ENCODE results near the gene DAPK2. TPM values are rescaled to one million over a fixed set of nuclear protein-coding genes. Genes with fewer than 3 reads are reported as not detected.
"Not testable (repeated sequence)": the region's sequence is repeated elsewhere in the genome, so short reads cannot be mapped to it uniquely, and the experiment has no call there.

The DAPK2 gene
- total RNA-seq, 2 experiments from 2014 or later, result 13.4 to 17.6 TPM

GRCh38 chr15:64070965-64071851 lies 24.9 kb upstream of the DAPK2 start:
- no peaks in the 10 kb centered on the region for H3K9me3 Mint-ChIP-seq
- peaks cover 9% of the 10 kb centered on the region for H3K36me3 Mint-ChIP-seq
- ATAC-seq (ENCODE audit: low read depth) (no peak), DNase-seq (no peak)
- H3K27ac Mint-ChIP-seq, result peak overlapping the region; percentile 16
- POLR2A ChIA-PET, result no interaction called here
- H3K4me1 Mint-ChIP-seq, result peaks cover 18% of the 10 kb centered on the region
- H3K4me3 Mint-ChIP-seq, result no peak overlapping the region
- H3K27me3 Mint-ChIP-seq, result no peaks in the 10 kb centered on the region

- POLR2A ChIA-PET, result interaction anchor here (0.8 kb wide), 1 partner anchor 23 kb away, joined by 3 read pairs; the partner anchor contains the start of gene CIAO2A
- no peak overlapping the region for H3K4me3 Mint-ChIP-seq
- H3K27ac Mint-ChIP-seq, result peak overlapping the region; percentile 56
- ATAC-seq (ENCODE audit: low read depth), result no peak
- no peak for DNase-seq
- H3K4me1 Mint-ChIP-seq, result peaks cover 16% of the 10 kb centered on the region
- H3K9me3 Mint-ChIP-seq, result no peaks in the 10 kb centered on the region
- no peaks in the 10 kb centered on the region for H3K27me3 Mint-ChIP-seq
- H3K36me3 Mint-ChIP-seq, result peaks cover 8% of the 10 kb centered on the region
Measured at GRCh38 chr15:64070106-64070505, 23.8 kb upstream of the DAPK2 start.

- Mint-ChIP-seq H3K36me3 (peaks cover 3% of the 10 kb centered on the region), H3K9me3 (no peaks in the 10 kb centered on the region), H3K4me3 (peak overlapping the region; percentile 37), H3K27ac (no peak overlapping the region), H3K27me3 (no peaks in the 10 kb centered on the region), H3K4me1 (peaks cover 16% of the 10 kb centered on the region)
- no peak for DNase-seq
- POLR2A ChIA-PET, result interaction anchor here (0.6 to 1.3 kb wide), 5 partner anchors 316 to 529 kb away, joined by 3 to 4 read pairs (median 3); no protein-coding TSS in a partner anchor
- ATAC-seq (ENCODE audit: low read depth), result peak; percentile 64
Measured at GRCh38 chr15:64068133-64068532, 21.8 kb upstream of the DAPK2 start.

- Mint-ChIP-seq H3K4me3 (peak overlapping the region; percentile 37), H3K27ac (peak overlapping the region; percentile 45), H3K36me3 (peaks cover 3% of the 10 kb centered on the region), H3K27me3 (no peaks in the 10 kb centered on the region), H3K9me3 (no peaks in the 10 kb centered on the region), H3K4me1 (peaks cover 16% of the 10 kb centered on the region)
- DNase-seq (peak; percentile 65), ATAC-seq (ENCODE audit: low read depth) (peak; percentile 76)
- POLR2A ChIA-PET, result interaction anchor here (0.6 to 1.3 kb wide), 4 partner anchors 316 to 499 kb away, joined by 3 to 4 read pairs (median 3); no protein-coding TSS in a partner anchor
Measured at GRCh38 chr15:64067564-64068030, 21.3 kb upstream of the DAPK2 start.

GRCh38 chr15:64066451-64066850 lies 20.2 kb upstream of the DAPK2 start:
- Mint-ChIP-seq H3K27me3 (no peaks in the 10 kb centered on the region), H3K4me1 (peaks cover 16% of the 10 kb centered on the region), H3K9me3 (no peaks in the 10 kb centered on the region), H3K4me3 (no peak overlapping the region), H3K36me3 (peaks cover 3% of the 10 kb centered on the region), H3K27ac (no peak overlapping the region)
- POLR2A ChIA-PET, result no interaction called here
- no peak for ATAC-seq (ENCODE audit: low read depth)
- DNase-seq, result no peak

GRCh38 chr15:64060716-64061115 lies 14.4 kb upstream of the DAPK2 start:
- no peak overlapping the region for H3K4me3 Mint-ChIP-seq
- no peaks in the 10 kb centered on the region for H3K4me1 Mint-ChIP-seq
- ATAC-seq (ENCODE audit: low read depth), result no peak
- H3K36me3 Mint-ChIP-seq, result peaks cover 1% of the 10 kb centered on the region
- H3K9me3 Mint-ChIP-seq, result no peaks in the 10 kb centered on the region
- no peak overlapping the region for H3K27ac Mint-ChIP-seq
- DNase-seq, result no peak
- no peaks in the 10 kb centered on the region for H3K27me3 Mint-ChIP-seq
- POLR2A ChIA-PET, result no interaction called here

- not testable (repeated sequence) for H3K36me3 Mint-ChIP-seq; H3K4me1 Mint-ChIP-seq; H3K27ac Mint-ChIP-seq; H3K27me3 Mint-ChIP-seq; H3K9me3 Mint-ChIP-seq; ATAC-seq (ENCODE audit: low read depth); H3K4me3 Mint-ChIP-seq; DNase-seq
- POLR2A ChIA-PET, result interaction anchor here (0.7 kb wide), 1 partner anchor 244 kb away, joined by 3 read pairs; no protein-coding TSS in a partner anchor
Measured at GRCh38 chr15:64059104-64059503, 12.8 kb upstream of the DAPK2 start.

- H3K9me3 Mint-ChIP-seq, result no peaks in the 10 kb centered on the region
- ATAC-seq (ENCODE audit: low read depth) (no peak), DNase-seq (no peak)
- H3K27ac Mint-ChIP-seq, result no peak overlapping the region
- peaks cover 1% of the 10 kb centered on the region for H3K36me3 Mint-ChIP-seq
- no peak overlapping the region for H3K4me3 Mint-ChIP-seq
- no peaks in the 10 kb centered on the region for H3K27me3 Mint-ChIP-seq
- POLR2A ChIA-PET, result no interaction called here
- H3K4me1 Mint-ChIP-seq, result no peaks in the 10 kb centered on the region
Measured at GRCh38 chr15:64058279-64058678, 12.0 kb upstream of the DAPK2 start.

GRCh38 chr15:64053674-64054073 lies 7.4 kb upstream of the DAPK2 start:
- H3K4me1 Mint-ChIP-seq, POLR2A ChIA-PET, H3K27me3 Mint-ChIP-seq: not testable (repeated sequence)

GRCh38 chr15:64052925-64053491 lies 6.7 kb upstream of the DAPK2 start:
- Mint-ChIP-seq H3K4me1 (peaks cover 2% of the 10 kb centered on the region), H3K9me3 (no peaks in the 10 kb centered on the region), H3K36me3 (no peaks in the 10 kb centered on the region), H3K27me3 (peaks cover 6% of the 10 kb centered on the region), H3K4me3 (no peak overlapping the region), H3K27ac (no peak overlapping the region)
- ATAC-seq (ENCODE audit: low read depth) (no peak), DNase-seq (no peak)
- POLR2A ChIA-PET, result no interaction called here

More at GRCh38 chr15:64053674-64054073, 7.4 kb upstream of the DAPK2 start:
- not testable (repeated sequence) for H3K36me3 Mint-ChIP-seq; H3K27ac Mint-ChIP-seq; H3K9me3 Mint-ChIP-seq; DNase-seq; ATAC-seq (ENCODE audit: low read depth); H3K4me3 Mint-ChIP-seq

- peak overlapping the region; percentile 58 for H3K27ac Mint-ChIP-seq
Measured at GRCh38 chr15:64051407-64052259, 5.3 kb upstream of the DAPK2 start.

GRCh38 chr15:64051093-64051402 lies 4.8 kb upstream of the DAPK2 start:
- no peak for DNase-seq
- ATAC-seq (ENCODE audit: low read depth), result no peak
- H3K27ac Mint-ChIP-seq, result peak overlapping the region; percentile 58
- POLR2A ChIA-PET, result no interaction called here
- peaks cover 5% of the 10 kb centered on the region for H3K4me1 Mint-ChIP-seq
- H3K9me3 Mint-ChIP-seq, result no peaks in the 10 kb centered on the region
- H3K4me3 Mint-ChIP-seq, result no peak overlapping the region
- H3K36me3 Mint-ChIP-seq, result no peaks in the 10 kb centered on the region
- peaks cover 19% of the 10 kb centered on the region for H3K27me3 Mint-ChIP-seq

More at GRCh38 chr15:64051407-64052259, 5.3 kb upstream of the DAPK2 start:
- POLR2A ChIA-PET, result interaction anchor here (0.8 kb wide), 1 partner anchor 163 kb away, joined by 3 read pairs; no protein-coding TSS in a partner anchor
- H3K4me1 Mint-ChIP-seq, result peaks cover 5% of the 10 kb centered on the region
- H3K36me3 Mint-ChIP-seq, result no peaks in the 10 kb centered on the region
- no peaks in the 10 kb centered on the region for H3K9me3 Mint-ChIP-seq
- DNase-seq (no peak), ATAC-seq (ENCODE audit: low read depth) (no peak)
- H3K4me3 Mint-ChIP-seq, result peak overlapping the region; percentile 27
- H3K27me3 Mint-ChIP-seq, result peaks cover 18% of the 10 kb centered on the region
